ENCODE results near the gene BGLAP.
"Not testable (repeated sequence)": the region's sequence is repeated elsewhere in the genome, so short reads cannot be mapped to it uniquely, and the experiment has no call there.

BGLAP gene

DNA sequence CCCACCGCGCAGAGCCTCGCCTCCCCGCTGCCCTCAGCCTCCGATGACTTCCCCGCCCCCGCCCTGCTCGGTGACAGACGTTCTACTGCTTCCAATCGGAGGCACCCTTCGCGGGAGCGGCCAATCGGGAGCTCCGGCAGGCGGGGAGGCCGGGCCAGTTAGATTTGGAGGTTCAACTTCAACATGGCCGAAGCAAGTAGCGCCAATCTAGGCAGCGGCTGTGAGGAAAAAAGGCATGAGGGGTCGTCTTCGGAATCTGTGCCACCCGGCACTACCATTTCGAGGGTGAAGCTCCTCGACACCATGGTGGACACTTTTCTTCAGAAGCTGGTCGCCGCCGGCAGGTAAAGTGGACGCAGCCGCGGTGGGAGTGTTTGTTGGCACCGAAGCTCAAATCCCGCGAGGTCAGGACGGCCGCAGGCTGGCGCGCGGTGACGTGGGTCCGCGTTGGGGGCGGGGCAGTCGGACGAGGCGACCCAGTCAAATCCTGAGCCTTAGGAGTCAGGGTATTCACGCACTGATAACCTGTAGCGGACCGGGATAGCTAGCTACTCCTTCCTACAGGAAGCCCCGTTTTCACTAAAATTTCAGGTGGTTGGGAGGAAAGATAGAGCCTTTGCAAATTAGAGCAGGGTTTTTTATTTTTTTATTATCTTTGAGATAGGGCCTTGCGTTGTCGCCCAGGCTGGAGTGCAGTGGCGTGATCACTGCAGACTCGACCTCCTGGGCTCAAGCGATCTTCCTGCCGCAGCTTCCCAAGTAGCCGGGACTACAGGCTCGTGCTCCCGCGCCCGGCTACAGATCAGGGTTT, 28.9 kb upstream of the BGLAP start, which contains the start of gene PMF1:
TSS of gene PMF1 (plus strand) at position 175 of the 811 bp plus-strand sequence. CDS start at position 184, 9 bp downstream.
- Mint-ChIP-seq H3K4me1 (peaks cover 25% of the 10 kb centered on the region), H3K36me3 (ENCODE audit: insufficient read depth) (peaks cover 19% of the 10 kb centered on the region)
- DNase-seq (ENCODE audit: low spot score in 2 of 2), result peak; percentile 84 to 92

DNA sequence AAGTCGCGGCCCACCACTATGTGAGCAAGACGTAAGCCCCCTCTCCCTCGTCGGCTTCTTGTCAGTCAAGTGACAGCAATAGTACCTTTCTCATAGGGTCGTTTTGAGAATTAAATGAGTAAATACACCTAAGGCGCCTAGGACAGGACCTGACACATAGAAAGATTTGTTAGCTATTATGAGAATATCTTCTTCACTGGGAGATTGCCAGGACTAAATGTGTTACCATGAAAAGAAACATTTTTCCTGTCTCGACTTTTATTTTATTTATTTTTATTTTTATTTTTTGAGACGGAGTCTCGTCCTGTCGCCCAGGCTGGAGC, 28.4 kb upstream of the BGLAP start:
- peaks cover 28% of the 10 kb centered on the region for H3K4me1 Mint-ChIP-seq
- DNase-seq (ENCODE audit: low spot score in 2 of 2) (no peak), ATAC-seq (replicated peaks; ENCODE audit: extremely low read depth, poor library complexity, severe bottlenecking) (no peak)
- H3K36me3 Mint-ChIP-seq (ENCODE audit: insufficient read depth), result peaks cover 16% of the 10 kb centered on the region
- peak overlapping the region; percentile 99 for H3K27ac Mint-ChIP-seq (ENCODE audit: low read depth)
- no peaks in the 10 kb centered on the region for H3K27me3 Mint-ChIP-seq
- no peaks in the 10 kb centered on the region for H3K9me3 Mint-ChIP-seq
- peak overlapping the region; percentile 96 for H3K4me3 Mint-ChIP-seq

More for the DNA sequence above, 28.9 kb upstream of the BGLAP start, which contains the start of gene PMF1:
- peak; percentile 97 for ATAC-seq (replicated peaks; ENCODE audit: extremely low read depth, poor library complexity, severe bottlenecking)
- peak within 1 kb of the TSS; percentile 96 for H3K4me3 Mint-ChIP-seq
- peak within 1 kb of the TSS; percentile 99 for H3K27ac Mint-ChIP-seq (ENCODE audit: low read depth)
- H3K9me3 Mint-ChIP-seq, result no peaks in the 10 kb centered on the region
- H3K27me3 Mint-ChIP-seq, result no peaks in the 10 kb centered on the region

DNA sequence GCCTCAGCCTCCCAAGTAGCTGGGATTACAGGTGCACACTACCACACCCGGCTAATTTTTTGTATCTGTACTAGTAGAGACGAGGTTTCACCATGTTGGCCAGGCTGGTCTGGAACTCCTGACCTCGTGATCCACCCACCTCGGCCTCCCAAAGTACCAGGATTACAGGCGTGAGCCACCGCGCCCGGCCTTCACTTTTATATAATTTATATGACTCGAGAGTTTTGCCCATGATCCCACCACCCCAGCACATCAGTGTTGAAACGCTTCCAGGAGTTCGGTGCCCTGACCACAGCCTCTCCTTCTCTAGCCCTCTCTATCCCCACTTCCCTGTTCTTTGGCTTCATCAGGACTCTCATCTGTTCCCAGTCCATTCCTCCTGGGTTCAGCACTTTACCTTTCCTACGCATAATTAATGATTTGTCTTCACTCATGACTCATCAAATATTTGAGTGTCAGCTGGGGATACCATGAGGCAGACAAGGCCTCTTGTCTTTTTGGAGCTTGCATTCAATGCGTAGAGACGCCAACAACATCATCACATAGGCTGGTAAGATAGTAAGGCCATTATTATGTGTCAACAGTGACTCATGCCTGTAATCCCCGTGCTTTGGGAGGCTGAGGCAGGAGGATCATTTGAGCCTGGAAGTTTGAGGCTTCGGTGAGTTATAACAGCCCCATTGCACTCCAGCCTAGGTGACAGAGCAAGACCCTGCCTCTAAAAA, 27.8 kb upstream of the BGLAP start:
- Mint-ChIP-seq H3K27ac (ENCODE audit: low read depth) (peak overlapping the region; percentile 99), H3K36me3 (ENCODE audit: insufficient read depth) (peaks cover 13% of the 10 kb centered on the region), H3K4me3 (peak overlapping the region; percentile 96), H3K4me1 (peaks cover 30% of the 10 kb centered on the region), H3K27me3 (no peaks in the 10 kb centered on the region), H3K9me3 (no peaks in the 10 kb centered on the region)
- DNase-seq (ENCODE audit: low spot score in 2 of 2), result no peak
- ATAC-seq (replicated peaks; ENCODE audit: extremely low read depth, poor library complexity, severe bottlenecking), result no peak

DNA sequence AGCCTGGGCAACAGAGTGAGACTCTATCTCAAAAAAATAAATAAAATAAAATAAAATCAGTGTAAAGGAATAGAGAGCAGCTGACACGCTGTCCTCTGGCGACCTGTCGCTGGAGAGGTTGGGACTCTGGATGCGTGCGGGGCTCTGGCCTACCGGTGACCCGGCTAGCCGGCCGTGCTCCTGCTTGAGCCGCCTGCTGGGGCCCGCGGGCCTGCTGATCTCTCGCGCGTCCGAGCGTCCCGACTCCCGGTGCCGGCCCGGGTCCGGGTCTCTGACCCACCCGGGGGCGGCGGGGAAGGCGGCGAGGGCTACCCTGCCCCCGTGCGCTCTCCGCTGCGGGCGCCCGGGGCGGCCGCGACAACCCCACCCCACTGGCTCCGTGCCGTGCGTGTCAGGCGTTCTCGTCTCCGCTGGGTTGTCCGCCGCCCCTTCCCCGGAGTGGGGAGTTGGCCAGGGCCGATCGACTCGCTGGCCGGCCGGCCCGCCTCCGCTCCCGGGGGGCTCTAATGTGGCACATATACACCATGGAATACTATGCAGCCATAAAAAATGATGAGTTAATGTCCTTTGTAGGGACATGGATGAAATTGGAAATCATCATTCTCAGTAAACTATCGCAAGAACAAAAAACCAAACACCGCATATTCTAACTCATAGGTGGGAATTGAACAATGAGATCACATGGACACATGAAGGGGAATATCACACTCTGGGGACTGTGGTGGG, 25.5 kb upstream of the BGLAP start:
- not testable (repeated sequence) for H3K4me3 Mint-ChIP-seq; ATAC-seq (replicated peaks; ENCODE audit: extremely low read depth, poor library complexity, severe bottlenecking); DNase-seq (ENCODE audit: low spot score in 2 of 2); H3K27me3 Mint-ChIP-seq; H3K27ac Mint-ChIP-seq (ENCODE audit: low read depth); H3K9me3 Mint-ChIP-seq
- Mint-ChIP-seq H3K36me3 (ENCODE audit: insufficient read depth) (peaks cover 16% of the 10 kb centered on the region), H3K4me1 (peaks cover 40% of the 10 kb centered on the region)

DNA sequence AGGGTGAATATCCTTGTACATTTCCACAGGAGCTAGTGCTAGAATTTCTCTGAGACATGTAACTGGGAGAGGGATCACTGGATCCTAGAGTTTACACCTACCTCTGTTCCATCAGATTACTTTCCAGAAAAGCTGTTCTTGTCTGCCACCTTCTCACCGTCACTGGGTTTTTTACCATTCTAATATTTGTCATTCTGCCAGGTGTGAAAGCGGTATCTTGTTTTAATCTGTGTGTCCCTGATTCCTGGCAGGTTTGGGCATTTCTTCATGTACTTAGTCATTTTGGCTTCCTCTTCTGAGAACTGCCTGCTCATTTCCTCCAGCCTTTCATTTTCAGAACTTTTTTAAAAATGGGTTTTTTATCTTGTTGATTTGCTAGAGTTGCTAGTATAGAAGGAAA, 24.1 kb upstream of the BGLAP start:
- Mint-ChIP-seq H3K27ac (ENCODE audit: low read depth) (peak overlapping the region; percentile 85), H3K4me3 (peak overlapping the region; percentile 43), H3K27me3 (no peaks in the 10 kb centered on the region), H3K36me3 (ENCODE audit: insufficient read depth) (peaks cover 17% of the 10 kb centered on the region), H3K4me1 (peaks cover 28% of the 10 kb centered on the region), H3K9me3 (no peaks in the 10 kb centered on the region)
- DNase-seq (ENCODE audit: low spot score in 2 of 2), result no peak
- ATAC-seq (replicated peaks; ENCODE audit: extremely low read depth, poor library complexity, severe bottlenecking), result no peak

DNA sequence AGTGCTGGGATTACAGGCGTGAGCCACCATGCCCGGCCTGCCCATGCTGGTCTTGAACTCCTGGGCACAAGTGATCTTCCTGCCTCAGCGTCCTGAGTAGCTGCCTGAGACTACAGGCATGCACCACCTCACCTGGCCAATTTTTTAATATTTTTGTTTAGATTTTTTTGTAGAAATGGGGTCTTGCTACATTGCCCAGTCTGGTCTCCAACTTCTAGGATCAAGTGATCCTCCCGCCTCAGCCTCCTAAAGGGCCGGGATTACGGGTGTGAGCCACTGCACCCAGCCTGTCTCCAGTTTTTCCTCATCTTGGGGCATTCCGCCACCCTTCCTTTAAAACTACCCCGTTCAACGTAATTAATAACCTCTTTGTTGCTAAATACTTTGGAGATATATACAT, 21.8 kb upstream of the BGLAP start:
- DNase-seq (ENCODE audit: low spot score in 2 of 2), result no peak
- Mint-ChIP-seq H3K27ac (ENCODE audit: low read depth) (peak overlapping the region; percentile 50), H3K27me3 (no peaks in the 10 kb centered on the region), H3K4me1 (peaks cover 28% of the 10 kb centered on the region), H3K9me3 (no peaks in the 10 kb centered on the region), H3K4me3 (no peak overlapping the region), H3K36me3 (ENCODE audit: insufficient read depth) (peaks cover 17% of the 10 kb centered on the region)
- no peak for ATAC-seq (replicated peaks; ENCODE audit: extremely low read depth, poor library complexity, severe bottlenecking)

DNA sequence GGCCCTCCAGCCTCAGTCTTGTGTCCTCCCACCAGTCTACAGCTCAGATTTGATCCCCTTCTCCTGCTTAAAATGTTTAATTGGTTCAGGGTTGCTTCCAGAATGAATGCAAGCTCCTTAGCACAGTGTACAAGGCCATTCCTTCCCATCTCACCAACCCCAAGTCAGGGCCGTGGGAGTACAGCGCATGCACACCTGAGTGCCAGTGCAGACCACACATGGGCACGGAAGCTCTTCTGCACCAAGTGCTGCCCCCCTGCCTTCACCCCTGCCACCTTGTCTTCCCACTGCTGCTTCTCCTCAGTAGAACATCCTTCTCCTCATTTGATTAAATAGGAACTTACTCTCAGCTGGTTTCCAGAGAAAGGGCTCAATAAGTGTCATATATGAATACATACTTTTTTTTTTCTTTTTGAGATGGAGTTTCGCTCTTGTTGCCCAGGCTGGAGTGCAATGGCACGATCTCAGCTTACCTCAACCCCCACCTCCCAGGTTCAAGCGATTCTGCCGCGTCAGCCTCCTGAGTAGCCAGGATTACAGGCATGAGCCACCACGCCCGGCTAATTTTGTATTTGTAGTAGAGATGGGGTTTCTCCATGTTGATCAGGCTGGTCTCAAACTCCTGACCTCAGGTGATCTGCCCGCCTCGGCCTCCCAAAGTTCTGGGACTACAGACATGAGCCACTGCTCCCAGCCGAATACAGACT, 19.8 kb upstream of the BGLAP start:
- Mint-ChIP-seq H3K4me3 (no peak overlapping the region), H3K4me1 (peaks cover 32% of the 10 kb centered on the region), H3K27ac (ENCODE audit: low read depth) (peak overlapping the region; percentile 4), H3K36me3 (ENCODE audit: insufficient read depth) (peaks cover 20% of the 10 kb centered on the region), H3K9me3 (no peaks in the 10 kb centered on the region), H3K27me3 (no peaks in the 10 kb centered on the region)
- ATAC-seq (replicated peaks; ENCODE audit: extremely low read depth, poor library complexity, severe bottlenecking), result no peak
- DNase-seq (ENCODE audit: low spot score in 2 of 2), result no peak

DNA sequence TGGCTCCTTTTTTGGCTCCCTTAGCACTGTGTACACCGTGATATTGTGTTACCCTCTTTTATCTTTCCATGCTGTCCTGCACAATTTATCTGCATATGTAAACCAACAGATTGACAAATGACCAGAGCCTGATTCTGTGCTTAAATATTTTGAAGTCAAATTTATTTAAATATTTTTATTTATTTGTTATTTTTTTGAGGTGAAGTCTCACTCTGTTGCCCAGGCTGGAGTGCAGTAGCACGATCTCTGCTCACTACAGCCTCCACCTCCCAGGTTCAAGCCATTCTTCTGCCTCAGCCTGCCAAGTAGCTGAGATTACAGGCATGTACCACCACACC, 16.3 kb upstream of the BGLAP start:
- H3K36me3 Mint-ChIP-seq (ENCODE audit: insufficient read depth), result peaks cover 28% of the 10 kb centered on the region
- no peak overlapping the region for H3K27ac Mint-ChIP-seq (ENCODE audit: low read depth)
- H3K4me3 Mint-ChIP-seq, result no peak overlapping the region

DNA sequence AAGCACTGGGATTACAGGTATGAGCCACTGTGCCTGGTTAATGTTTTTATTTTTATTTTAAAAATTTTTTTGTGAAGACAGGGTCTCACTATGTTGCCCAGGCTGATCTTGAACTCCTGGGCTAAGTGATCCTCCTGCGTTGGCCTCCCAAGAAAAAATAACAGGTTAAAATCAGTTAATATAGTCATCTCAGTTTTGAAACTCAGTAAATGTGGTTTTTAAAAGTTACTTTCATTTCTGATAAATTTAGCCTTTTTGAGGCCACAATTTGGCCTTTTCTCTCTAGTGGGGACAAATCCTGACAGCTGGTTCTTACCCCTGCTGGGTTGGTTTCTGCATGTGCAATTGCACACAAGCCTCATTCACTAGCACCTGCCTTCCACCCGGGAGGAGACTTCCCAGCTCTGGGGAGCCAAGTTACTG, 15.9 kb upstream of the BGLAP start:
- Mint-ChIP-seq H3K9me3 (no peaks in the 10 kb centered on the region), H3K4me3 (no peak overlapping the region), H3K27me3 (no peaks in the 10 kb centered on the region), H3K27ac (ENCODE audit: low read depth) (no peak overlapping the region), H3K36me3 (ENCODE audit: insufficient read depth) (peaks cover 26% of the 10 kb centered on the region), H3K4me1 (peaks cover 14% of the 10 kb centered on the region)
- no peak for ATAC-seq (replicated peaks; ENCODE audit: extremely low read depth, poor library complexity, severe bottlenecking)
- DNase-seq (ENCODE audit: low spot score in 2 of 2), result no peak

More for the DNA sequence above, 16.3 kb upstream of the BGLAP start:
- no peaks in the 10 kb centered on the region for H3K9me3 Mint-ChIP-seq
- ATAC-seq (replicated peaks; ENCODE audit: extremely low read depth, poor library complexity, severe bottlenecking) (no peak), DNase-seq (ENCODE audit: low spot score in 2 of 2) (no peak)
- H3K4me1 Mint-ChIP-seq, result peaks cover 18% of the 10 kb centered on the region
- H3K27me3 Mint-ChIP-seq, result no peaks in the 10 kb centered on the region

DNA sequence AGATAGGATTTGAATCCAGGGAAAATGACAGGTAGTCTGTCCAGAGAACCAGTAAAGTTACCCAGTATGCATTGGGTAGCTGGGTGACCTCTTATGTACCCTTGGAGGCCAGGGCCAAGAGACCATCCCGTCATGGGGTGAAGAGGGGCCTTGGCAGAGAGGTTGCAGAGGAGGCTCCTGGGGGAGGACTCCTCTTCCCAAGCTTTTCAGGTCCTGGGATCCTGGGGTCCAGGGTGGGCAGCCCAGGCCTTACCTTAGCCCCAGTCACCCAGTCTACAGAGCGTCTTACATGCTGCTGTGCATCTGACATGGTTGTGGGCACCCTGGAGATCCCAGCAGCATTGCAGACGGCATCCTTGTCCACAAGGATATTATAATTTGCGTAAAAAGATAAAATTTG, 15.2 kb upstream of the BGLAP start:
- H3K27ac Mint-ChIP-seq (ENCODE audit: low read depth), result no peak overlapping the region
- peaks cover 12% of the 10 kb centered on the region for H3K4me1 Mint-ChIP-seq
- ATAC-seq (replicated peaks; ENCODE audit: extremely low read depth, poor library complexity, severe bottlenecking) (no peak), DNase-seq (ENCODE audit: low spot score in 2 of 2) (no peak)
- no peaks in the 10 kb centered on the region for H3K27me3 Mint-ChIP-seq
- no peak overlapping the region for H3K4me3 Mint-ChIP-seq
- peaks cover 25% of the 10 kb centered on the region for H3K36me3 Mint-ChIP-seq (ENCODE audit: insufficient read depth)
- no peaks in the 10 kb centered on the region for H3K9me3 Mint-ChIP-seq

DNA sequence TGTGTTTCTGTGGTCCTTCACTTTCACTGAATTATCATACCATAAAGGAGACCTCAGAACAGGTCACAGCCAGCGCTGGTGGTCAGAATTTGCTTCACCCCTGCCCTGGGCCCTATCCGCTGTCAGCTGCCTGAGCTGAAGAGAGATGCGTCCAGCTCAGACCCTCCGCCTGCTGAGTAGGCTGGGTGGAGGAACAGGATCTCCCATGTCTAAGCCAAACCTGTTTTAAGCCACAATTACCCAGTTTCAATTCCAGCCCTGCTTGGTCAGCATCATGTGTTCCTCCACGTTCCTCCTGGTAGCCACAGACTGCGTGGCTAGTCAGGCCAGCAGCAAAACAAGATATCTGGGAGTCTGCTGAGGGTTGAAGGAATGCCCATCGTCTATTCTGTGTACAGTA, 13.5 kb upstream of the BGLAP start:
- DNase-seq (ENCODE audit: low spot score in 2 of 2) (no peak), ATAC-seq (replicated peaks; ENCODE audit: extremely low read depth, poor library complexity, severe bottlenecking) (no peak)
- H3K27ac Mint-ChIP-seq (ENCODE audit: low read depth), result peak overlapping the region; percentile 80
- H3K4me1 Mint-ChIP-seq, result peaks cover 6% of the 10 kb centered on the region
- no peaks in the 10 kb centered on the region for H3K9me3 Mint-ChIP-seq
- H3K4me3 Mint-ChIP-seq, result no peak overlapping the region
- H3K36me3 Mint-ChIP-seq (ENCODE audit: insufficient read depth), result peaks cover 21% of the 10 kb centered on the region
- H3K27me3 Mint-ChIP-seq, result no peaks in the 10 kb centered on the region

DNA sequence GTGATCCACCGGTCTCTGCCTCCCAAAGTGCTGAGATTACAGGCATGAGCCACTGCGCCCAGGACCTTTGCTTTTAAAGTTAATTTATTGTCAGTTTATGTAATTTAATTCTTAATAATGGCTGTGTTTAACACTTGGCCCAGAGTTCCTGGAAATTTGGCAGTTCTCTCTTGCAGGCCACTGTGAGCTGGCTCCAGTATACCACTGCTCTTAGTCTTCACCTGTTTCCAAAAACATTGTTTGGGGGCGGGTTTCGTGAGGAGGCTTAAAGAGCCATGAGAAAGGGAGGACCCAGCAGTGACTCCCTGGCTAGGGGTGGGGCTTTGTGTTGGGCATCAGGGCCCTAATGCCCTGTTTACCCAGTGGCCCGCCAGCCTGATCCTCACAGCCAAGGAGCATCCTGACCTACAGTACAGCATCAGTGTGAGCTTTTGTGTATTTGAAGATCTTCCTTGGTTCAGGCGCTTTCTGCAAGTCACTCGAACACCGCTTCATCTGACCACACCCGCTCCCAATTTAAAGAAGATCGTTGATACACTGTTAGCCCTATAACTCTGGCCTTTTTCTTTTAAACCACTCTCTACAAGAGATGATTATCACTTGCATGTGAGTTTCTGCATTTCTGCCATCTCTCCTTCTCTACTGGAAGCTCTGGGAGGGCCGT, 12.0 kb upstream of the BGLAP start:
- no peak overlapping the region for H3K27ac Mint-ChIP-seq (ENCODE audit: low read depth)
- H3K9me3 Mint-ChIP-seq, result no peaks in the 10 kb centered on the region
- H3K36me3 Mint-ChIP-seq (ENCODE audit: insufficient read depth), result peaks cover 26% of the 10 kb centered on the region
- H3K27me3 Mint-ChIP-seq, result no peaks in the 10 kb centered on the region
- ATAC-seq (replicated peaks; ENCODE audit: extremely low read depth, poor library complexity, severe bottlenecking) (no peak), DNase-seq (ENCODE audit: low spot score in 2 of 2) (no peak)
- no peak overlapping the region for H3K4me3 Mint-ChIP-seq
- H3K4me1 Mint-ChIP-seq, result peaks cover 6% of the 10 kb centered on the region
